Upper lobe of right lung (tissue), 1 donor: ENCODE results near the gene HOXD9. TPM values are rescaled to one million over a fixed set of nuclear protein-coding genes. Genes with fewer than 3 reads are reported as not detected.
A peak's percentile ranks its signal among the peaks of the same experiment; 100 is the strongest.

Source experiments
- ATAC-seq: fragments of 200-7000 bp; cut with Tn5 transposase; one replicate; pipeline ENCODE4 v1.9.1; 2020; ENCODE audit warnings: mild to moderate bottlenecking, moderate library complexity
- DNase-seq: peaks from one replicate; pipeline ENCODE4 v3.0.0-alpha.2; 2020
- H3K27ac ChIP-seq: fragments of 200-600 bp; one replicate; pipeline ENCODE4 v1.8.0; 2022
- H3K27me3 ChIP-seq: fragments of 200-600 bp; one replicate; pipeline ENCODE4 v1.8.0; 2022; ENCODE audit warnings: mild to moderate bottlenecking
- H3K36me3 ChIP-seq: fragments of 200-600 bp; one replicate; pipeline ENCODE4 v1.8.0; 2022
- H3K4me1 ChIP-seq: fragments of 200-600 bp; one replicate; pipeline ENCODE4 v1.8.0; 2022
- H3K4me3 ChIP-seq: fragments of 200-600 bp; one replicate; pipeline ENCODE4 v1.8.0; 2022; ENCODE audit warnings: mild to moderate bottlenecking
- H3K9me3 ChIP-seq: fragments of 200-600 bp; one replicate; pipeline ENCODE4 v1.8.0; 2022
- intact Hi-C: fragments of 100-400 bp; cut with DNase I; formaldehyde crosslinking; loops from one replicate; pipeline ENCODE4 v1.11.0; 2022
- total RNA-seq: library from RNA; stranded (reverse); fragmentation: NEBNext Ultra II Directional; extraction: Animal tissue kit (Norgen Biotek cat#: 25700); gene quantifications from one replicate; pipeline ENCODE4 v1.2.1, GENCODE V29; 2021
- TF ChIP-seq, protein P1 (sequence below): fragments of 200-600 bp; IDR thresholded peaks from one replicate; pipeline ENCODE4 v1.8.0; 2022; ENCODE audit warnings: antibody characterized with exemption
- donor health status: DM: no; HTN: yes; CAD: no; lungs with severe emphysema.

HOXD9 gene
- total RNA-seq, 1 donor from 2014 or later = 1.6 TPM

DNA sequence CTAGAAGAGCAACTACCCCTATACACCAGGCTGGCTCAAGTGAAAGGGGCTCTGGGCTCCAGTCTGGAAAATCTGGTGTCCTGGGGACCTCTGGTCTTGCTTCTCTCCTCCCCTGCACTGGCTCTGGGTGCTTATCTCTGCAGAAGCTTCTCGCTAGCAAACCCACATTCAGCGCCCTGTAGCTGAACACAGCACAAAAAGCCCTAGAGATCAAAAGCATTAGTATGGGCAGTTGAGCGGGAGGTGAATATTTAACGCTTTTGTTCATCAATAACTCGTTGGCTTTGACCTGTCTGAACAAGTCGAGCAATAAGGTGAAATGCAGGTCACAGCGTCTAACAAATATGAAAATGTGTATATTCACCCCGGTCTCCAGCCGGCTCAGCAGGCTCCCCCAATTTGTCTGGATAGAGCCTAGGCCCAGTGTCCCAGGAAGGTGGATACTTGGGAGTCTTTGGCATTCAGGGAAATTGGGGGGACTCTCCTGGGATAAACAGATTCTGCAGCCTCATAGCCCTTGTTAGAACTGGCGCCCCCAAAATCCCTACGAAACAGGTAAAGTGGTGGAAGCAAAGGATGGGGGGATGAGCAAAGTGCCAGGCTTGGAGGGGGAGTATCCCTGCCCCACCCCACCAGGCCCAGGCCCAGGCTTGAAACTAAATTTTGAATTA lies 26.4 kb downstream of the HOXD9 start:
- H3K36me3 ChIP-seq = no peaks in the 10 kb centered on the region
- no peaks in the 10 kb centered on the region for H3K9me3 ChIP-seq
- peaks cover 95% of the 10 kb centered on the region for H3K27me3 ChIP-seq
- H3K27ac ChIP-seq = no peak overlapping the region
- no peak for DNase-seq
- intact Hi-C loops = no loop called here
- TF ChIP-seq, protein P1, sequence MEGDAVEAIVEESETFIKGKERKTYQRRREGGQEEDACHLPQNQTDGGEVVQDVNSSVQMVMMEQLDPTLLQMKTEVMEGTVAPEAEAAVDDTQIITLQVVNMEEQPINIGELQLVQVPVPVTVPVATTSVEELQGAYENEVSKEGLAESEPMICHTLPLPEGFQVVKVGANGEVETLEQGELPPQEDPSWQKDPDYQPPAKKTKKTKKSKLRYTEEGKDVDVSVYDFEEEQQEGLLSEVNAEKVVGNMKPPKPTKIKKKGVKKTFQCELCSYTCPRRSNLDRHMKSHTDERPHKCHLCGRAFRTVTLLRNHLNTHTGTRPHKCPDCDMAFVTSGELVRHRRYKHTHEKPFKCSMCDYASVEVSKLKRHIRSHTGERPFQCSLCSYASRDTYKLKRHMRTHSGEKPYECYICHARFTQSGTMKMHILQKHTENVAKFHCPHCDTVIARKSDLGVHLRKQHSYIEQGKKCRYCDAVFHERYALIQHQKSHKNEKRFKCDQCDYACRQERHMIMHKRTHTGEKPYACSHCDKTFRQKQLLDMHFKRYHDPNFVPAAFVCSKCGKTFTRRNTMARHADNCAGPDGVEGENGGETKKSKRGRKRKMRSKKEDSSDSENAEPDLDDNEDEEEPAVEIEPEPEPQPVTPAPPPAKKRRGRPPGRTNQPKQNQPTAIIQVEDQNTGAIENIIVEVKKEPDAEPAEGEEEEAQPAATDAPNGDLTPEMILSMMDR = no peak
- H3K4me1 ChIP-seq = no peaks in the 10 kb centered on the region
- H3K4me3 ChIP-seq = no peak overlapping the region
- no peak for ATAC-seq

DNA sequence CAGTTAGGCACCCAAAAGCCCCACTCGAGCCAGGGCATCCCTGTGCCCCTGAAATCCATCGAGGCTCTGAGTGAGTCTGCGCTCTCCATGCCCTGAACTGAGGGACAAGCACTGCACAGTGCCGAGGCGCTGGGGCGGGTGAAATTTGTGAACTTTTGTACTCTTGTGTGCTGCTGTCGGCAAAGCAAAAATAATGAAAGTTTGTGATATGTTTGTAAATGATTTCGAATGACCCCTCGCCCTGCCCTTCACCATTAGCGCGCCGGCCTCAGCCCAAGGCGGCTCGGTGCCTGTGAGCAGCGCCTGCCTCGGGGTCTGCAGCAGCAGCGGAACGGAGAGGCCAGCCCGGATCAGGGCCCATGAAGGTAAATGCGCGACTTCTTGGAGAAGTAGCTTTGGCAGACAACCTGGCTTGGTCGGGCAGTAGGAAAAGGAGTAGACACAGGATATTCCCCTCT lies 27.0 kb downstream of the HOXD9 start:
- H3K27me3 ChIP-seq = peaks cover 98% of the 10 kb centered on the region
- H3K9me3 ChIP-seq = no peaks in the 10 kb centered on the region
- DNase-seq (no peak), ATAC-seq (no peak)
- TF ChIP-seq, protein P1 = no peak
- no peaks in the 10 kb centered on the region for H3K36me3 ChIP-seq
- intact Hi-C loops = no loop called here
- no peaks in the 10 kb centered on the region for H3K4me1 ChIP-seq
- no peak overlapping the region for H3K4me3 ChIP-seq
- no peak overlapping the region for H3K27ac ChIP-seq

DNA sequence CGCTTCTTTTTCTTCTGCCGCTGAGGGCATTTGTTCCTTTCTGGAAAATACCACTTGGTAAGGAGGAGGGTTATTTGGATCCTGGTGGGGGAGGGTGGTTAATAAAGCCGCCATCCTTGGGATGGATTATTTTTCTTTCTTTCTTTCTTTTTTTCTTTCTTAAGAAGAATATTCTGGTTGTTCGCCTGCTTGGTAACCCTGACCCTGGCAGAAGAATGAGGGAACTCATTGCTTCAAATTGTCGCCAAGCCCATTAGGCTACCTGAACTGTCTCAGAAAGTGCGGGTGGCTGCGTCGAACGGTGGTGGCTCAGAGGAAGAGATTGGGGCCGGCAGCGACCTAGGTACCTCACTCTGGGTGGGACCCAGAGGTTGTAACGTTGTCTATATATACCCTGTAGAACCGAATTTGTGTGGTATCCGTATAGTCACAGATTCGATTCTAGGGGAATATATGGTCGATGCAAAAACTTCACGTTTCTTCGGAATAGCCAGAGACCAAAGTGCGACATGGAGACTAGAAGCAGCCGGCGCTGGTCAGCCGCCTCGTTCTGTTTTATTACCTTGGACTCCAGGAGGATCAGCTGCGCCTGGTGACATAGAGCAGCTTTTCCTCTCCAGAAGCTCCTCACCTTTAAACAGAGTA lies 27.5 kb downstream of the HOXD9 start:
- no peak for DNase-seq
- H3K4me1 ChIP-seq = no peaks in the 10 kb centered on the region
- TF ChIP-seq, protein P1 = no peak
- H3K36me3 ChIP-seq = no peaks in the 10 kb centered on the region
- H3K4me3 ChIP-seq = no peak overlapping the region
- no peaks in the 10 kb centered on the region for H3K9me3 ChIP-seq
- ATAC-seq = no peak
- H3K27me3 ChIP-seq = peaks cover 99% of the 10 kb centered on the region
- intact Hi-C loops = no loop called here
- no peak overlapping the region for H3K27ac ChIP-seq

DNA sequence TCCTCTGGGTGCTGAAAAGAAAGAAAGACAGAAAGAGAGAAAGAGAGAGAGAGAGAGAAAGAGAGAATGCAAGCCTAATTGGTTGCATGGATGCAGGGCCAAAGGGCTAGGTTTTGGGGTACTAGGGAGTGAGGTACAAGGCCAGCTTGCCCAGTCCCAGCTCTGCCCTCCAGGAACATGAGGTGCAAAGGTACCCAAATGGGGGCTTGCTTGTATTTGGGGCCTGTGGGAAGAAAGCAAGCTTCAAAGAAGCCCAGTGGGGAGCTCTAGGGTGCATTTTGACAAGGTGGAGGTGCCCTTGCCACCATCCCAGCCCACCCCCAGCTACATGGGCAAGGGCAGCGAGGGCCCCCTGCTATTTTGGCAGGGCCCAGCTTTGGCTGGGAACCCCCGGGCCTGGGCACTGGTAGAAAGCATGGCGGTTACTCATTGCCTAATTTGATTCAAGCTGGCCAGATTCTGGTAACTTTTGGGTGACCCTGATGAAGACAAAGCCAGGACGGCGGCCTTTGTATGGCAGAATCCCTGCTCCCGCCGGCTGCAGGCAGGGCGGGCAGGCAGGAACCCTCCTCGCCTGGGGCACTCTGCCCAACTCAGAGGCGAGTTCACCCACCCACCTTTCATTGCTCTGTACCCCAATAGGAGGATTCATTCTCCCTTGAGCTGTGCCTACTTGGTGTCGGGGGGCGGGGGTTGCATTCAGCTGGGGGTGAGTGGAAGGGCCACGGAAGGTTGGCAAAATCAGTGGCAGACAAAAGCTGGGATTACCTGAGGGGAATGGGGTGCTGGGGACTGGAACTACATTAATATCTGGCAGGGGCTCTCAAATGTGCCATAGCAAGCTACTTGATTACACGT lies 28.3 kb downstream of the HOXD9 start:
- H3K36me3 ChIP-seq = no peaks in the 10 kb centered on the region
- H3K4me1 ChIP-seq = no peaks in the 10 kb centered on the region
- no peak for ATAC-seq
- no peak overlapping the region for H3K27ac ChIP-seq
- H3K4me3 ChIP-seq = no peak overlapping the region
- peak; percentile 49 for DNase-seq
- intact Hi-C loops = no loop called here
- H3K9me3 ChIP-seq = no peaks in the 10 kb centered on the region
- peaks cover 99% of the 10 kb centered on the region for H3K27me3 ChIP-seq
- TF ChIP-seq, protein P1 = no peak

DNA sequence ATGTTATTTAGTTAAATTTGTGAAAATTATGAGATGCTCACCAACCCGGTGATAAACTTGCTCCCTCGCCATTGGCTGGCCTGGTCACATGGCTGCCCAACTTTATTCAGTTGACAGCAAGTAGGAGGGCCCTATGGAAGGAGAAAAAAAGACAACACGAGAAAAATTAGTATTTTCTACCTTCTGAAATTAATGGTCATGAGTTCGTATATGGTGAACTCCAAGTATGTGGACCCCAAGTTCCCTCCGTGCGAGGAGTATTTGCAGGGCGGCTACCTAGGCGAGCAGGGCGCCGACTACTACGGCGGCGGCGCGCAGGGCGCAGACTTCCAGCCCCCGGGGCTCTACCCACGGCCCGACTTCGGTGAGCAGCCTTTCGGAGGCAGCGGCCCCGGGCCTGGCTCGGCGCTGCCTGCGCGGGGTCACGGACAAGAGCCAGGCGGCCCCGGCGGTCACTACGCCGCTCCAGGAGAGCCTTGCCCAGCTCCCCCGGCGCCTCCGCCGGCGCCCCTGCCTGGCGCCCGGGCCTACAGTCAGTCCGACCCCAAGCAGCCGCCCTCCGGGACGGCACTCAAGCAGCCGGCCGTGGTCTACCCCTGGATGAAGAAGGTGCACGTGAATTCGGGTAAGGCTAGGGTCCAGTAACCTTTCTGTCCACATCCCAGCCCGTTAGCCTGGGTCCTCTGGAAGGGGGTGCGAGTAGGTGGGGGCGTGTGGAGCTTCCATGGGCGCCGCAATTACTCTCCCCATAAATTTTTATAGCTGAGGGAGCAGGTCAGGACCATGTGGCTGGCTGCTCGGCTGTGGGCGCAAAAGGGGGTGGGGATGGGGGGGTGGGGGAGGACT lies 29.1 kb downstream of the HOXD9 start, which contains the start of gene HOXD4:
TSS of gene HOXD4 (plus strand) at position 109 of the 846 bp plus-strand sequence. CDS start at position 193, 84 bp downstream.
- no peak for DNase-seq
- H3K27me3 ChIP-seq = peaks cover 99% of the 10 kb centered on the region
- ATAC-seq = no peak
- no peak within 1 kb of the TSS for H3K27ac ChIP-seq
- H3K36me3 ChIP-seq = no peaks in the 10 kb centered on the region
- no peaks in the 10 kb centered on the region for H3K4me1 ChIP-seq
- no peak within 1 kb of the TSS for H3K4me3 ChIP-seq
- no peaks in the 10 kb centered on the region for H3K9me3 ChIP-seq
- TF ChIP-seq, protein P1 = no peak
- intact Hi-C loops = no loop called here
